NCI-H1105 (cell line): Measurements from ENCODE around the gene EPB41L1.
"Not testable (repeated sequence)": the region's sequence is repeated elsewhere in the genome, so short reads cannot be mapped to it uniquely, and the experiment has no call there.

Experiments
- DNase-seq: peaks from one replicate; lab custom pipeline; 2025; lab: John Stamatoyannopoulos, UW

Gene EPB41L1

DNA sequence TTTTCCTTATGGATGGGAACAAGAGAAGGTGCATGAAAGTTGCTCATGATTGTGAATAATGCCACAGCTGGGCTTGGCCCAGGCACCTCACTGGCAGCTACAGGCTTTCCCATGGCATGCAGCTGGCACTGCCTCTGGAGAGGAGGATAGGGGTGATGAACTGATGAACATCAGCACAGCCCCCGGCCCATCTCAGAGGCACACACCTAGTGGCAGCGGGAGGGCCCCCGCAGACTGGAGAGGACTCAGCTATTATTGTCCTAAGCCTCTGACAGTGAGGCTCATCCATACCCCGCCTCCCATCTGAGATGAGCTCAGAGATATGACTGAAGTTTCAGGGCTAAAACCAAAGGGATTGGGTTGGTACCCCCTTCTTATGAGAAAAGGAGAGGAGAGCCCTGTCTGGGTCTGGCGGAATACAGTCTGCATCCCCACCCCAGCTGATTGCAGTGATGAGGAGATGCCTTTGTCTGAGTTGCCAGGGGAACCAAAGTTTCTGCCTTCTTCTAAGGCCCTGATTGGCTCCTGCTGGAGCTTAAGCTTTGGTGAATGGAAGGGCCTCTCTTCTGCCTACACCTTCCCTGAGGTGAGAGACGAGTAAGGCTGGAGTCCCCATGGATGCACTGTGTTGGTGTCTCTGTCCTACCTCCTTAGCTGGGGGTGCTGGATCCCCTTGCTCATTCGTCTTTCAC lies 27.6 kb upstream of the EPB41L1 start:
- DNase-seq: no peak

DNA sequence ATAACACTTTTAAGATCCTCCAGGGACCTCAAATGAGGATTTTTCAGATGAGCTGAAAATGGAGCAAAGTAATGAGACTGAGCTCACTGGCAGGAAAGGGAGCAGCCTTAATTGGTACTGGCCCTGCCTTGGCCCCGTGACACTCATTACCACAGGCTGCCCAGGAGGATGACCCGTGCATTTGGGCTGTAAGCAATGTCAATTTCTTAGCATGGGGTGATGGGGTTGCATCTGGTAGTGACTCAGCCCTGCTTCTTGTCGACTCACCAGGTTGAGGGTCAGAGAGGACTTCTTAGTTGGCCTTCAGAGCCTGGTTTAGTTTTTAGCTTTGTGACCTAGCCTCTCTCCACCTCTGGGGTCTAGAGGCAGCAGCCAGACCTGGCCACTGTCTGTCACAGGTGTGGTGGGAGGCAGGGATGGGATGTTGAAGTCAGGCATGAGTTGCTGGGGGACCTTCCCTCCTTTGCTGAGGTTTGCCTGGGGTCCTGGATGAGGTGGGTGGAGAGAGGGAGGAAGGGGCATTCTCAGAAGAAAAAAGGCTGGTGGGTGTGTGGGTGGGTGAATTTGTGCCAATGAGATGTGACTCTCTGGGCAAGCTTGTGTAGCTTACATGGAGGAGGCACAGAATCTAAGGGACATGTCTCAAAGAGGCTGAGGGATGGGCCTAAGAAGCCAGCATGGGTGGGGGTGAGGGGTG lies 25.9 kb upstream of the EPB41L1 start:
- no peak for DNase-seq

DNA sequence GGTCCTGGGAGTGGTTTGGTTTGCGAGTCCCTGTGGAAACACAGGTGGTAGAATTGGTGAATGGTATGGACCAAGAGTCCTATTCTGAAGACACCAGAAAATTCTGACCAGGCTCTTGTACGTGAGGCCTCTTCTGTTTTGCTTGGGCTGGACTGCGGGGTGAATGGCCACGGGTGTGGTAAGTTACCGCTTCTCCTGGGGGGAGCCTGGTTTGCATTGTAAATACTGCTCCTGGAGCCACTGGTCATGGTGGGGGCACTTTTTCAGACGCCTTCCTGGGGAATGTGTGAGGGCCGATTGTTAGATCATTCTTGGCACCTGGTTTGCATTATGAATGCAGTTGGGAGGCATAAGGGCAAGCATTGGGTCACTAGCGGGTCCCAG lies 25.4 kb upstream of the EPB41L1 start:
- DNase-seq: no peak

DNA sequence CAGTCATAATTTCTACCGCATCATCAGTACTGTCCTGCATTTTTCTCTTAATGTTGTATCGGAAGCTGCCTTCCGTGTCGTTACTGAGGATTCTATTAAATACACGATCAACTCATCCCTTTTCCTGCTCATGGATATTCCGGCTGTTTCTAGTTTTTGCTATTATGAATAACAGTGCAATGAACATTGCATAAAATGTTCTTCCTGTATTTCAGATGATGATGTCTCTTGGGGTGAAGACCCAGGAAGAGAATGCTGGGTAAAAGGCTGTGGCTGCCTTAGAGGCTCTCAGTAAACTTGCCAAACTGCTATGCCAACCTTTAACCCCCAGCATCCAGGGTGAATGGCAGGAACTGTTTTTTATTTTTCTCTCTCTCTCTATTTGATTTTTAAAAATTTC lies 24.1 kb upstream of the EPB41L1 start:
- no peak for DNase-seq

DNA sequence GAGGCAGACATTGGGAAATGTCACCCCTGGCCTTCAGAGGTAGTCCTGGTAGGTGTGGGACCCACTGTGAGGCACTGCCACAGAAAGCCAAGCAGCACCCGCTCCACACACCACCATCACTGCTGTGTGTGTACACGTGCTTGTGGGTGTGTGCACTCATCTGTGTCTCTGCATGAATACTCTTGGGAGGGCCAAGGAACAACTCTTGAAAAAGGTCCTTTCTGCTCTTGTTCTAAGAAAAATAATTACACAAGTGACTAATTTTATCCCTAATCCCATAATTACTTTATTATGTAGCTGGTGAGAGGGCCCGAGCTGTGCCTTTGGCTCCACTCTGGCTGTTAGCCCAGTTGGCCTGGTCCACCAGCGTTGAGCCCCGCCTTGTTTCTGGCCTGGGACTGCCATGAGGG lies 21.7 kb upstream of the EPB41L1 start:
- DNase-seq: no peak

DNA sequence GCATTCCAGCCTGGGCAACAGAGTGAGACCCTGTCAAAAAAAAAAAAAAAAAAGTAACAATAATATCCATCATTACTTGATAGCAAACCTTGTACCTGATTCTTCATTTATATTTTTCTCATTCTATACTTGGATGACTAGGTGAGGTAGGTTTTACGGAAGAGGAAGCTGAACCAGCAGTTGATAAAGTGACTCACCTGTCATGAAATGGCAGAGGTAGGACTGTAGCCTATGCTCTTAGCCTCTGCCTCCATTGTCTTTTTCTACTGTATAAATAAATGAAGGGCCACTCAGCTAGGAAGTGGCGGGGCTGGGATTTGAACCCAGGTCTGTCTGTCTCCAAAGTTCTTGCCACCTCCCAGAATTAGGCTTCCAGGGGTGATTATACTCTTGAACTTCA lies 20.7 kb upstream of the EPB41L1 start:
- no peak for DNase-seq

DNA sequence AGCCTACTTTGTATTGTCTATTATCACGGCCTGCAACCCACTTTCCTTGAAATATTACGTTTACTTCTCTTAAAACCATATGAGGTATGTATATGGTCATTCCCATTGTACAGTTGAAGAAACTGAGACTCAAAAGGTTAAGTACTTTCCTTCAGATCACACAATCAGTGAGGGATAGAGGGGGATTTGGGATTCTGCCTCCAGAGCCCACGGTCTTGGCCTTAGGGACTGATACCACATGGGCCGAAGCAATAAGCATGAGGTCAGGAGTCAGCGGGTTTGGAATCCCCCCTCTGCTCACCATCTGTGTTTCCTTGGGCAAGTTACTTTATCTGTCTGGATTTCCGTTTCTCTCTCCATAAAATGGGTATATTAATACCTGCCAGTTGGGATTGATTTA lies 19.4 kb upstream of the EPB41L1 start:
- DNase-seq: no peak

DNA sequence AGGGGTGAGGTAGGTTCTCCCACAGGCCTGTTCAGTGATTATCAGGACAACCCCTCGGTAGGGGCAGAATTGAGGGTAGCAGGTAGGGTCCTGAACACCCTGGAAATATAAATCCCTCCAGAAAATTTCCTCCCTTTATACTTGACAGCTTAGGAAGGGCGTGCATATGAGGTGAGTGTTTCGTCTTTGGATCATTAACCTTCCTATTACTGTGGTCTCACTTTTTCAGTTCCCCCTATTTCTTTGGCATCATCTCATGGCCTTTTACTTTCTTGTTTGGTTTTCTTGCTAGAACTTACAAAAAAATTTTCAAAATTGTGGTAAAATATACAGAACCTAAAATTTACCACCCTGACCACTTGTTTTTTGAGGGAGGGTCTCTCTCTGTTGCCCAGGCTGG lies 18.7 kb upstream of the EPB41L1 start:
- DNase-seq: no peak

DNA sequence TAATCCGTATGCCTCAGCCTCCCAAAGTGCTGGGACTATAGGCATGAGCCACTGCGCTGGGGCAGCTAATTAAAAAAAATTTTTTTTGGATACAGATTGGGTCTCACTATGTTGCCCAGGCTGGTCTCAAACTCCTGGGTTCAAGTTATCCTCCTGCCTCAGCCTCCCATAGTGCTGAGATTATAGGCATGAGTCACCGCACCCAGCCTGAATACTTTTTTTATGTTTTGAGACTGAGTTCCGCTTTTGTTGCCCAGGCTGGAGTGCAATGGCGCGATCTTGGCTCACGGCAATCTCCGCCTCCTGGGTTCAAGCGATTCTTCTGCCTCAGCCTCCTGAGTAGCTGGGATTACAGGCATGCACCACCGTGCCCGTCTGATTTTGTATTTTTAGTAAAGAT lies 17.2 kb upstream of the EPB41L1 start:
- DNase-seq: not testable (repeated sequence)

DNA sequence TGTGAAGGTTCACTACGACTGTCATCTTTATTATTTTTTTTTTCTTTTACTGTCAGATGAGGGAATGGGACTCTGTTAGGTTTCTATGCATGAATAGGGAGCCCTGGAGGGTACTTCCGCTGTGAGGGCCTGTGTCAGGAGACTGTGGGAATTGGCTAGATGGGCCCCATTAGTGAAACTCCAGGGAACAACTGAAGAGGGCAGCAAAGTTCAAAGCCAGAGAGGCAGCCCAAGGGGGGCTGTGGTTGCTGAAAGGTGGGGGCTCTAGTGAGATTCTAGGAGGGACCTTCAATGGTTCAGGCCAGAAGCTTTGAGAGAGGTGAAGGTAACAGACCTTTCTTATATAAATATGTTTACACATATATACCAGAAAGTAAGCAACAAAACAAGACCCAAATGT lies 13.2 kb upstream of the EPB41L1 start:
- DNase-seq: no peak

DNA sequence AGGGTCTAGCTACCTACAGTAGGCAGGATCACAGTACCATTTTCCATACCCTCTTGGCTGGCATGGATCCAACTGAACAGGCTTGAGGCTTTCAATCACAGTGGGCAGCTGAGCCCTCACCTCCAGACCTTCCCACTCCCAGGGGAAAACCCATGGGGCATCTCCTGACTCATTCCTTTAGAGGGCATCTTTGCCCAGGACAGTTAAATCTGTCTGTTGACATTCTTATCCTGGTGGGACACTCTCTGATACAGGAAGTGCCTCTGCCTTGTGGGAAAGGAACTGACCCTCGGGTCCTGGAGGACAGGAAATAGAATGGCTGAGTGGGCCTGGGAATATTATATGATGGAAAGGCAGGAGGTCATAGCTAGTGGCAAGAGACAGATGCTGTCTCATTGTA lies 10.2 kb upstream of the EPB41L1 start:
- no peak for DNase-seq

DNA sequence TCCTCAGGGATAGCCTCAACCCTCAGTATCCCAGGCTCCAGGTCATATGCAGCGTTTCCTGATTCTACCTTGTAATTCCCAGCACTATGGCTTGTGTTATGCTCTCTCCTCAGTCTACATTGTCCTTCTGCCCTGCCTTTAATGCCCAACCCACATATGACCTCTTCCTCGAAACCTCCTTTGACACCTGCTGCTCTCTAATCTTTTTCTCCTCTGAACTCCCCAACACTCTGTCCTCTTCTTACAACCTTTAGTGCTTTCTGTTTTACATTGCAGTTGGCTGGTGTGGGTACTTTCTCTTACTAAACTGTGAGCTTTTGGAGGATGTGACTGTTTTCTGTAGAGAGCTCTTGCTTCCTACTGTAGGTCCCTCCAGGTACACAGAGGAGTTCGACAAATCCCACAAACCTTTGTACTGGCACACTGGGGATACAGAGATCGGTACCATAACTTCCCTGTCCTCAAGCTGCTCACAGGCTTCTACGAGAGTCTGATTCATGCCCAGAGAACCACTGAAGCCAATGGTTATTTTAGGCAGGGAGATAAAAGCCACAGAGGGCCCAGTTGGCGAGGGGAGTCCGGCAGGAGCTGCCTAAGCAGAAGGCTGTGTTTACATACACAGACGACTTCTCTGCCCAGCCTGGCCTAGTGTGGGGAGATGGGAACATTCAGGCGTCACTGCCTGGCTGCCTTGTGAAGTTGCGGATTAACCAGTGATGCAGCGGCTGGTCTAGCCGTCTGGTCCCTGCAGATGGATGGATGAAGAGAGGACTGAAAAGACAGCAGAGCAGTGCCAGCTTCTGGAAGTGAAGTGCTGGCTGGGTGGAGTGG lies 8.4 kb upstream of the EPB41L1 start:
- DNase-seq: no peak

DNA sequence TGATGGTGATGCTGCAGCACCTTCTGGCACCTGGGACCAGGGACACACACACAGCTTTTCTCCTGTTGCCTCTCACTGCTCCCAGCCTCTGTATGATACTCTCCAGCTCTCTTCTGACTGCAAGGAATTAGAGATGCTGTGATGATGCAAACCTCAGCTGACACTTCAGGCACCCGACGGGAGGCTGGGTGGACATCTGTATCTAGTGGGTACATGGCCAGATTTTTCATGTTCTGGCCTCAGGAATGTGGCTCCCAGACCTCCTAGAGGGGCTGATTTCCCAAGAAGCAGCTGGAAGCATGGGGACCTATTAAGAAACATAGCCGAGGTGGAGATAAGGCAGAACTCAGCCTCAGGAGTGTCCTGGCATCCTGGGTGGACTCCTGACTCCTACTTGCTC lies 6.8 kb upstream of the EPB41L1 start:
- no peak for DNase-seq

DNA sequence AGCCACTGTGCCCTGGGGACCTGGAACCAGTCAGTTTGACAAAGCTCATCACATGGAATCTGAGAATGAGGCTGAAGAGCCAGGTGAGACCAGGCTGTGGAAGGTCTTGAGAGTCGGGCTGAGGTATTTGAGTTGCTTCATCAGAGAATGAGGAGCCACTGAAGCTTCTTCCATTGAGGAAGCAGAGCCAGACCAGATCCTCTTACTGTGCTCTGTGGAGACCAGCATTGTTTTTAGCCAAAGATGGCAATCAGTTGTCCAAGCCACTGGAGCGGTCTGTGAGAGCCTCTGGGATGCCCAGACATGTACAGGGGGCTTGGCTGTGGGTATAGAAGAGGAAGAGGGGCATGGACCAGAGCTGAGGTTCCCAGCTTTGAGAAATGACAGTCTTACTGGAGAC lies 6.1 kb upstream of the EPB41L1 start:
- no peak for DNase-seq

DNA sequence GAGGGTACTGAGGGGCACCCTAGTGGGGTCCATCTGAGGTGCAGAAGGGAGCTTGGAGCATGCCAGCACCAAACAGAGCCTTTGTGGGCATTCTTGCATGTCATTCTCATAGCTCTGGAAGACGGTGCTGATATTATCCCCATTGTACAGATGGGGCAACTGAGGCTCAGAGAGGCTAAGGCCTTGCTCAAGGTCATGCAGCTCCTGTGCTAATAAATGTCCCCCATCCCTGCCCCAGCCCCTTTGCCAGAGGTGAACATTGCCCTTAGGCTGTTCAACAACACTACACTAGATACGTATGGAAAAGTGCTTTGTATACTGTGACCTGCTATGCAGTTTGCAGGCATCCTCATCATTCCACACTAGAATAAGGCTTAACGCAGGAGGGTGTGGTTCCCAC lies 5.5 kb upstream of the EPB41L1 start:
- DNase-seq: no peak

DNA sequence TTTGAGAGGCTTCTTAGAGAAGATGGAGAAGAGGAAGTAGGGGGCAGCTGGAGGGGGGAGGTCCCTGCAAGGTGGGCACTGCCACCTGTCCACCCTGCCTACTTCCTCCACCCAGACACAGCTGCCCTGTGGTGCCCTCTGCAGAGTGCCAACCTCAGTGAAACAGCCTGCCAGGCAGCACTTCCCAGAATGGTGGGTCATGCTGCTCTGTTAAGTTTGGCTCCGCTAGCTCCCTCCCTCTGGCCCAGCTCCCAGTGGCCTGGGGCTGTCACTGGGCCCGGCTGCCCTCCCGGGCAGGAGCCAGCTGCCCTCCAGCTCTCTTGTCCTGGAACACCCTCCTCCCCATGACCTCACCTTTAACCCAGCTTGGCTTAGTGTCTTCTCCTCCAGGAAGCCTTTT lies 5.1 kb upstream of the EPB41L1 start:
- no peak for DNase-seq

DNA sequence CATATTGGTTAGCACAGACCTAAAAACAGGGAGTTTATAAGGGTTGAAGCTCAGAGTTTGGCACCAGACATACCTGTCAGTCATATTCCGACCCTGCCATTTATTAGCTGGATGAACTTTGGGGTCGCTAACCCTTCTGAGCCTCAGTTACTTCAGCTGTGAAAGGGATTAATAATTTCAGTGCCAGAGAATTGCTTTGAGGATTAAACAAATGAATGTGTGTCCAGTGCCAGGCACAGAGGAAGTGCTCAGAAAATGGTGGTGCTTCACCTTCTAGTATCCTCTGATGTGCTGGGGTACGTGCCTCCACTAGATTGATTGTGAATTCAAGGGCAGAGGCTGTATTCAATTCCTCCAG lies 4.1 kb upstream of the EPB41L1 start:
- no peak for DNase-seq

DNA sequence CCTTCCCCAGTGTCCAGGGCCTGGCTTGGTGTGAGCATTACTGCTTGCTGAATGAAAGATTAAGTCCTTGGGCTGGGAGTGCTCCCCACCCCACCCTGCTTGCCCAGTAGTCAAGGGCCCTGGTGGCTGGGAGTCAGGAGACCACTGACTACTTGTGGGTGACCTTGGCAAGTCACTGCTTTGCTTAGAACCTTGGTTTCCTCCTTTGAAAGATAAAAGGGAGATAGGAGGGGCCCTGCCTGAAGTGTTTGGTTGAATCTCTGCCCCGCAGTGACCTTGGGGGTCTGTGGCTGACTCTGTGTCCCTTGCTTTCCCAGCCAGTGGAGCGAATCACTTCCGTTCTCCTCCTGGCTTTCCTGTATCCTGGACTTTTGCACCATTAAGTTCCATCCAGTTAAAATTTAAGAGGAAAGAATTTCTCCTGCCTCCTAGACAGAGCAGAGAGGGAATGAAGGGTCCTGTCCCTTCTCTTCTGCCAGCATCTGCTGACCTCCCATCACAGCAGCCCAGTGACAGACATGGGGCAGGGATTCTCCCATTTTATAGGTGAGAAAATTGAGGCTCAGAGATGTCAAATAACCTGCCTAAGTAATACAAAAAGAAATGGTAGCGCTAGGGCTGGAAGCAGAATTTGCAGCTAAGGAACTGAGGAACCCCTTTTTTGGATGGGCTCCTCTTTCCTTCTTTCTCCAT lies 3.5 kb upstream of the EPB41L1 start:
- no peak for DNase-seq

DNA sequence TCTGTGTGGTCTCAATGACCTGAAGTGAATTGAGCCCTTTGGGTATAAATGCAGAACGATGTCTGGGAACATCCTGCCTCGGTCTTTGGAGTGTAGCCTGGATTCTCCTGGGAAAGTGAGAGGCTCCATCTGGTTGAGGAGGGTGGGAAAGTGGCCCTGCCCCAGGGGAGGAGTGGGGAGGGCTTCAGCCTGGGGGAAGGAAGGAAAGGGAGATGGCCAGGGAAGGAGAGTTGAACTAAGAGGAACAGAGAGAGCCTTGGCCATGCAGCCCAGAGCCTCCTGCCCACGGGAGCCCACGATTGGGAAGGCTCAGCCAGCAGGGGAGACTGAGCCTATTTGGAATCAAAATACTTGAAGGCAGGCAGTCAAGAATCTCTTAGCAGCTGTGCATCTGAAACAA lies 2.3 kb upstream of the EPB41L1 start:
- no peak for DNase-seq

DNA sequence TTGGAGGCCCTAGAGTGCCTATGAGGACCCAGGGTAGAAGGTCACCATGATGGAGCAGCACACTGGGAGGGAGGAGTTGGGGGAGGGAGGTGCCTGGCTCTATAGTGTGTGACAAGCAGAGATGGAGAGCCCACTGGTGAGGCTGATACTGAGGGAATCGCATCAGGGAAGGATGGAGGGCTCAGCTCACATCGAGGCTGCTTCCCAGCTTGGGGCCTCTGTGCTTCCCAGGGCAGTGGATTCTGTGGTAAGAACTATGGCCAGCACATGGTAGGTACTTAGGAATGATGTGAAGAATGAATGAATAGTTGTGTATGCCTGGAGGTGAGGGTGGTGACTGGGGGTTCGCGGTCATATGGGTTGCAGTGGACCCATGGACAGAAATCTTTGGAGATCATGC lies 1.3 kb upstream of the EPB41L1 start:
- no peak for DNase-seq

DNA sequence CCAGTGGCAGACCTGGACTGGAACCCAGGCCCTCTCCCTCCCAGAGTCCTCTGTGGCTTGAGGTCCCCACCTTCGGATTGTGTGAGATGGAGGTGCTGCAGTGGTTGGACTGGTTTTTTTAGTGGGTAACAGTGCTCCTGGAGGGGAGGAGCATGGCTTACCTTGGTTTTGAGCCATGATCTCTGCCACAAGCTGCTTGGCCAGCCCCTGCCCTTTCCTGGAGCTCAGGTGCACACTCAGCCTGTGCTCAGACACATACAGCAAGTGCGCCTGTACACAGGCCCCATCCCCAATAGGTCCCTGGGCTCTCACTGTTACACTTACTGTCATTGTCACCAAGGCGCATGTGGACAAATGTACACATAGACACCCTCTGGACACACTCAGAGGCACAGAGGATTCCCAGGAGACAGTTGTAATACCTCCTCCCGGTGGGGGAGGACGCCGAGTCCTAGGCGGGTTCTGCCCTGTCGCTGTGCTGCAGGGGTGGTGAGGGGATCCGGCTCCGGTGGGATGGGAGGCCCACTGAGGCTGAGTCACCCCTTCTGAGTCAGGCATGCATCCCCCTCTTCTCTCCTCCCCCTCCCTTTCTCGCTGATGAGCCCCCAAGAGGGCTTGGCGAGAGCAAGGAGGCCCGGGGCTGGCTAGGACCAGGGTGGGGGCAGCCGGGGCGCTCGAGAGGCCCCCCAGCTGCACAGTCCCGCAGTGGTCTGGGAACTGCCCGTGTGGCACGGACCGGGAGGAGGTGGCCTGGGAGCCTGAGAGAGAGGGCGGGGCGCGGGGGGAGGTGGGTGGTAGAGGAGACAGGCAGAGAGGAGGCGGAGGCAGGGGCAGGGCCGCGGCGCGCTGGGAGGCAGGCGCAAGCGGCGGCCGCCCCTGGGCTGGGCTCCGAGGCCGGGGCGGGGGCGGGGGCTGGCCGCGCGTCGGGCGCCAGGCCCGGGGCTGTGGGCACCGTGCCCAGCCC lies 522 bp upstream of the EPB41L1 start:
- DNase-seq: peak; percentile 73

DNA sequence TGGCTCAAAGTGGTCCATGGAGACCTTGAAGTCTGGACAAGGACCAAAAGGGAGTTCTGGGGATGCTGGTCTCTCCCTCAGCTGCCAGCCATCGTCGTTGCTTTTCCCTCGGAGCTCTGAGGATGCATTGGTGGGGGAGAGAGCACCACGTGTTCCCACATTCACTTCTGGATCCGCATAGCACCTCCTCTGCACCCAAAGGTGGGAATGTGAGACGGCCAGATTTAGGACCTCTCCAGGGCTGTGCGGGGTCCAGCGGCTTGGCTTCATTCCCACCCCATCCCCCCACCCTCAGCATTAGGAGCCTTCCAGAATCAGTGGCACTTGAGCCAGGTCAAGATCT lies 1.1 kb downstream of the EPB41L1 start:
- no peak for DNase-seq
